ENCODE measurements around the gene TEX26.

Gene TEX26

GRCh38 chr13:30932481-30933353, at the start of gene TEX26:
TEX26 (plus strand) TSS chr13:30932656; CDS start chr13:30932716, 60 bp downstream.
- no peak for DNase-seq

- DNase-seq, result no peak
These were observed 49.3 kb upstream of the TEX26 start for GRCh38 chr13:30882996-30883766.

GRCh38 chr13:30884543-30884942, 47.9 kb upstream of the TEX26 start:
- DNase-seq, result no peak

- DNase-seq, result no peak
These were observed 43.2 kb upstream of the TEX26 start for GRCh38 chr13:30889196-30889690.

GRCh38 chr13:30892966-30893365, 39.5 kb upstream of the TEX26 start:
- DNase-seq, result no peak

GRCh38 chr13:30895773-30896172, 36.7 kb upstream of the TEX26 start:
- DNase-seq, result no peak

GRCh38 chr13:30898070-30898469, 34.4 kb upstream of the TEX26 start:
- DNase-seq, result no peak

GRCh38 chr13:30898678-30899241, 33.7 kb upstream of the TEX26 start:
- DNase-seq, result no peak

GRCh38 chr13:30900436-30900835, 32.0 kb upstream of the TEX26 start:
- DNase-seq, result no peak

- no peak for DNase-seq
These were observed 31.3 kb upstream of the TEX26 start for GRCh38 chr13:30900952-30901749.

GRCh38 chr13:30904043-30904442, 28.4 kb upstream of the TEX26 start:
- DNase-seq, result no peak

GRCh38 chr13:30905932-30906383, 26.5 kb upstream of the TEX26 start, which contains the start of gene MEDAG:
MEDAG (plus strand) TSS chr13:30906271; CDS start chr13:30906516, 245 bp downstream.
- no peak for DNase-seq

- no peak for DNase-seq
These were observed 25.9 kb upstream of the TEX26 start for GRCh38 chr13:30906411-30907051.

GRCh38 chr13:30907121-30907861, 25.2 kb upstream of the TEX26 start:
- DNase-seq, result no peak

GRCh38 chr13:30908416-30908980, 24.0 kb upstream of the TEX26 start:
- no peak for DNase-seq

GRCh38 chr13:30910676-30911075, 21.8 kb upstream of the TEX26 start:
- no peak for DNase-seq

GRCh38 chr13:30915691-30916541, 16.5 kb upstream of the TEX26 start:
- DNase-seq, result no peak

GRCh38 chr13:30916991-30917390, 15.5 kb upstream of the TEX26 start:
- no peak for DNase-seq

- no peak for DNase-seq
These were observed 13.6 kb upstream of the TEX26 start for GRCh38 chr13:30918662-30919405.

All from activated CD8-positive, alpha-beta memory T cell treated with anti-CD3 and anti-CD28 coated beads for 24 hours (primary cell).